ENCODE data around the gene ELANE. TPM values are rescaled to one million over a fixed set of nuclear protein-coding genes. Genes with fewer than 3 reads are reported as not detected.

ELANE gene
- total RNA-seq, 6 experiments from 2014 or later = 0.21 TPM; not detected in 5

DNA sequence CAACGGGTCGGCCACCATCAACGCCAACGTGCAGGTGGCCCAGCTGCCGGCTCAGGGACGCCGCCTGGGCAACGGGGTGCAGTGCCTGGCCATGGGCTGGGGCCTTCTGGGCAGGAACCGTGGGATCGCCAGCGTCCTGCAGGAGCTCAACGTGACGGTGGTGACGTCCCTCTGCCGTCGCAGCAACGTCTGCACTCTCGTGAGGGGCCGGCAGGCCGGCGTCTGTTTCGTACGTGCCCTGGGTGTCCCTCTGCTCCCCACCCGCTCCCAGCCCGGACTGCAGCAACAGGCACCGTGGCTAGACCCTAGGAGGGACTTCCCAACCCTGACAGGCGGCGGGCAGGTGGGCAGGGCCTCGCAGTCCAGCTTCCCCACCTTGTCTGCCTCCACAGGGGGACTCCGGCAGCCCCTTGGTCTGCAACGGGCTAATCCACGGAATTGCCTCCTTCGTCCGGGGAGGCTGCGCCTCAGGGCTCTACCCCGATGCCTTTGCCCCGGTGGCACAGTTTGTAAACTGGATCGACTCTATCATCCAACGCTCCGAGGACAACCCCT is 3.5 kb downstream of the ELANE start:
- H3K4me3 Mint-ChIP-seq = no peak overlapping the region

DNA sequence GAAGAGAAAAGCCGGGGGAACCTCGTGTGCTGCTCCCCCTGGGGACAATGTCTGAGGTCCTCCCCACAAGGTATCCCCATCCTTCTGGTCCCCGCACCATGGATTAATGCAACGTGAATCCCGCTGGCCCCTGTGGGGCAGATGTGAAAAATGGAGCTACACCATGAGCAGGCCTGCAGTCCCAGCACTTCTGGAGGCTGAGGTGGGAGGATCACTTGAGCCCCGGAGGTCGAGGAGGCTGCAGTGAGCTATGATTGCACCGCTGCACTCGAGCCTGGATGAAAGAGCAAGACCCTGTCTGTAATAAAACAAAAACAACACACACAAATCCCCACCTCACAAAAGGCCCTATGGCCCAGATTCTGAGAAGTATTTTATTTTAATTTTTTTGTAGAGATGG is 6.2 kb downstream of the ELANE start:
- Mint-ChIP-seq H3K4me3 (no peak overlapping the region), H3K4me1 (ENCODE audit: low read depth) (no peaks in the 10 kb centered on the region; the same call in 1 of the 2 replicates), H3K27ac (no peak overlapping the region), H3K36me3 (ENCODE audit: low read depth) (no peaks in the 10 kb centered on the region), H3K27me3 (ENCODE audit: insufficient read depth) (peaks cover 4% of the 10 kb centered on the region; the same call in 1 of the 2 replicates), H3K9me3 (0 out of 2 replicates have a peak, but pooled peaks cover 3% of the 10 kb centered on the region)
- TF ChIP-seq, protein P1, sequence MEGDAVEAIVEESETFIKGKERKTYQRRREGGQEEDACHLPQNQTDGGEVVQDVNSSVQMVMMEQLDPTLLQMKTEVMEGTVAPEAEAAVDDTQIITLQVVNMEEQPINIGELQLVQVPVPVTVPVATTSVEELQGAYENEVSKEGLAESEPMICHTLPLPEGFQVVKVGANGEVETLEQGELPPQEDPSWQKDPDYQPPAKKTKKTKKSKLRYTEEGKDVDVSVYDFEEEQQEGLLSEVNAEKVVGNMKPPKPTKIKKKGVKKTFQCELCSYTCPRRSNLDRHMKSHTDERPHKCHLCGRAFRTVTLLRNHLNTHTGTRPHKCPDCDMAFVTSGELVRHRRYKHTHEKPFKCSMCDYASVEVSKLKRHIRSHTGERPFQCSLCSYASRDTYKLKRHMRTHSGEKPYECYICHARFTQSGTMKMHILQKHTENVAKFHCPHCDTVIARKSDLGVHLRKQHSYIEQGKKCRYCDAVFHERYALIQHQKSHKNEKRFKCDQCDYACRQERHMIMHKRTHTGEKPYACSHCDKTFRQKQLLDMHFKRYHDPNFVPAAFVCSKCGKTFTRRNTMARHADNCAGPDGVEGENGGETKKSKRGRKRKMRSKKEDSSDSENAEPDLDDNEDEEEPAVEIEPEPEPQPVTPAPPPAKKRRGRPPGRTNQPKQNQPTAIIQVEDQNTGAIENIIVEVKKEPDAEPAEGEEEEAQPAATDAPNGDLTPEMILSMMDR (IDR thresholded peaks at IDR 0.05) = no peak
- no peak for DNase-seq

More for the DNA sequence above, 3.5 kb downstream of the ELANE start:
- TF ChIP-seq, protein P1 (IDR thresholded peaks at IDR 0.05) = no peak
- Mint-ChIP-seq H3K27me3 (ENCODE audit: insufficient read depth) (peaks cover 4% of the 10 kb centered on the region; the same call in 1 of the 2 replicates), H3K4me1 (ENCODE audit: low read depth) (no peaks in the 10 kb centered on the region), H3K27ac (no peak overlapping the region), H3K36me3 (ENCODE audit: low read depth) (no peaks in the 10 kb centered on the region), H3K9me3 (no peaks in the 10 kb centered on the region)
- DNase-seq = no peak

DNA sequence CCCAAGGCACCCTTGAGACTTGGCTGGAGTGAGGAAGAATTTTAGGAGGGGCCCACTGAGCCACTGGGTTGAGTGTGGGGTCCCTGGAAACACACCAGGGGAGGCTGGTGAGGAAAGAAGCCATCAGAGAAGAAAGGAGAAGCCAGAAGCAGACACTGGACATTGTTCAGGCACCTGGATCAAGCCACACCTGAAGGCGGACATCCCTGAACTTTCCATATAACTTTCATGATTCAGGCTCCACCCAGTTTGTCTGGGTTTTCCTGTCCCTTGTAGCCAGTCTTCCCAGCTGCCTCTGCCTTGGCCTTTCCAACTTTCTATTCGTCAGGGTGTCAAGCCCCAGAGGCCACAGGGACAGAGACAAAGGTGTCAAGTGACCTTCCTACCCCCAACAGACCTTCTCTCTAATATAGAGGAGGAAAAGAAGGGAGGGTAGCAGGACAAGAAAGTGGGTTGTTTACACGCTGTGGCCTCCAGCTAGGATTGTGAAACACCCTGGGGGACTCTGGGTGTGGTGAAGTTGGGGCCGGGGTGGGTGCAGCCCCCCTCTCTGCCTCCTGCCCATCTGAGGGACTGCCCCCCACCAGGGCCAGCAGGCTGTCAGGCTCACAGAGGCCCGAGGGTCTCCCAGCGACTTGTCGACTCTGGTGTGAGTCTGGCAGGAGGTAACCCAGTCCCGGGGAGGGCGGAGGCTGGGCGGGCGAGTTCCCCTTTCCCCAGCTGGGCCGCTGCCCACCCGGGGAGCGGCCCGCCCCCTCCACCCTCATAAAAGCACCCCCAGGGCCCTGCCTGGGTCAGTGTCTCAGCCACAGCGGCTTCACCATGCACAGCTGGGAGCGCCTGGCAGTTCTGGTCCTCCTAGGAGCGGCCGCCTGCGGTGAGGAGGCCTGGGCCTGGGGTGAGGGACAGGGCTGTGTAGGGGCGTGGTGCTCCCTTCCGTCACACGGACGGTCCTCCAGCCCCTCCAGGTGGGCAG is 7.1 kb downstream of the ELANE start, which contains the start of gene CFD:
Gene CFD, plus strand, starts transcription at position 797 of the 976 bp plus-strand sequence. Its CDS starts 26 bp downstream, at position 823.
- Mint-ChIP-seq H3K4me3 (no peak within 1 kb of the TSS), H3K36me3 (ENCODE audit: low read depth) (no peaks in the 10 kb centered on the region), H3K9me3 (0 out of 2 replicates have a peak, but pooled peaks cover 3% of the 10 kb centered on the region), H3K27me3 (ENCODE audit: insufficient read depth) (peaks cover 4% of the 10 kb centered on the region; the same call in 1 of the 2 replicates), H3K27ac (no peak within 1 kb of the TSS), H3K4me1 (ENCODE audit: low read depth) (no peaks in the 10 kb centered on the region; the same call in 1 of the 2 replicates)
- TF ChIP-seq, protein P1 (IDR thresholded peaks at IDR 0.05) = no peak
- DNase-seq = no peak

DNA sequence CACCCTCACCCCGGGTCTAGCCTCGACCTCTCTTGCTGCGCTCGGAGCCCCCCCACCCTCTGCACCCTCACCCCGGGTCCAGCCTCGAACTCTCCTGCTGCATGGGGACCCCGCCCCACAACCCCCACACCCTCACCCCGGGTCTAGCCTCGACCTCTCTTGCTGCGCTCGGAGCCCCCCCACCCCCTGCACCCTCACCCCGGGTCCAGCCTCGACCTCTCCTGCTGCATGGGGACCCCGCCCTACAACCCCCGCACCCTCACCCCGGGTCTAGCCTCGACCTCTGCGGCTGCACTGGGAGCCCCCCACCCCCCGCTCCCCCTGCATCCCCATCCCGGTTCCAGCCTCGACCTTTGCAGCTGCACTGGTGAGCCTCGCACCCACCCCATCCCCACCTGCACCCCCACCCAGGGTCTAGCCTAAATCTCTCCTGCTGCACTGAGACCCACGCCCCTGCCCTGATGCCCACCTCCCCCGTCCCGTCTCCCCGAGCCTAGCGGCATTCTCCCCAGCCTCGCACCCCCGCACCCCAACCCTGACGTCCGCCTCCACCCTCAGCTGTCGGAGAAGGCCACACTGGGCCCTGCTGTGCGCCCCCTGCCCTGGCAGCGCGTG is 9.1 kb downstream of the ELANE start:
- Mint-ChIP-seq H3K4me3 (no peak overlapping the region), H3K4me1 (ENCODE audit: low read depth) (no peaks in the 10 kb centered on the region; the same call in 1 of the 2 replicates)

More for the DNA sequence above, 9.1 kb downstream of the ELANE start:
- Mint-ChIP-seq H3K36me3 (ENCODE audit: low read depth) (0 out of 2 replicates have a peak, but pooled peaks cover 4% of the 10 kb centered on the region), H3K9me3 (0 out of 2 replicates have a peak, but pooled peaks cover 3% of the 10 kb centered on the region), H3K27me3 (ENCODE audit: insufficient read depth) (peaks cover 4% of the 10 kb centered on the region; the same call in 1 of the 2 replicates), H3K27ac (no peak overlapping the region)
- no peak for DNase-seq
- TF ChIP-seq, protein P1 (IDR thresholded peaks at IDR 0.05) = no peak

Data from HFFc6 (cell line).